ENCODE data around the gene EHMT2. TPM values are rescaled to one million over a fixed set of nuclear protein-coding genes. Genes with fewer than 3 reads are reported as not detected.

EHMT2 gene
- total RNA-seq, 1 donor from 2014 or later: 135 TPM

DNA sequence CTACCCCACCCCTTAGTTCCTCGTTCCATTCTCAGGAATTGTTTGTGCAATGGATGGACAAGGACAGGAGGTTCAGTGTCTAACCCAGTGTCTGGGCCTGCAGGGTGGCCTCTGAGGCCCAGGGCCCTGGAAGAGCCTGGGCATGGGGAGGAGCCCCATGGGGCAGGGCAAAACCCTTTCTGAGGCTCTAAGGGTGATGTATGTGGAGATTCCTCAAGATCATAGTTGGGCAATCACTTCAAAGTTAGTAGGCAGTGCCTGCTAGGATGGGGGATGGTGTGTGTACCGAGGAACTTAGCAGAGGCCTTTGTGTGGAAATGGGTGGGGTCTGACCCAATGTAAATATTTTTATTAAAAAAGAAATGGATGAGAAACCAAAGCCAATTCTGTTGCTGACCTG is 23.3 kb upstream of the EHMT2 start:
- TF ChIP-seq, protein P1, sequence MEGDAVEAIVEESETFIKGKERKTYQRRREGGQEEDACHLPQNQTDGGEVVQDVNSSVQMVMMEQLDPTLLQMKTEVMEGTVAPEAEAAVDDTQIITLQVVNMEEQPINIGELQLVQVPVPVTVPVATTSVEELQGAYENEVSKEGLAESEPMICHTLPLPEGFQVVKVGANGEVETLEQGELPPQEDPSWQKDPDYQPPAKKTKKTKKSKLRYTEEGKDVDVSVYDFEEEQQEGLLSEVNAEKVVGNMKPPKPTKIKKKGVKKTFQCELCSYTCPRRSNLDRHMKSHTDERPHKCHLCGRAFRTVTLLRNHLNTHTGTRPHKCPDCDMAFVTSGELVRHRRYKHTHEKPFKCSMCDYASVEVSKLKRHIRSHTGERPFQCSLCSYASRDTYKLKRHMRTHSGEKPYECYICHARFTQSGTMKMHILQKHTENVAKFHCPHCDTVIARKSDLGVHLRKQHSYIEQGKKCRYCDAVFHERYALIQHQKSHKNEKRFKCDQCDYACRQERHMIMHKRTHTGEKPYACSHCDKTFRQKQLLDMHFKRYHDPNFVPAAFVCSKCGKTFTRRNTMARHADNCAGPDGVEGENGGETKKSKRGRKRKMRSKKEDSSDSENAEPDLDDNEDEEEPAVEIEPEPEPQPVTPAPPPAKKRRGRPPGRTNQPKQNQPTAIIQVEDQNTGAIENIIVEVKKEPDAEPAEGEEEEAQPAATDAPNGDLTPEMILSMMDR (IDR thresholded peaks at IDR 0.05; ENCODE audit: unreplicated experiment): no peak
- no peaks in the 10 kb centered on the region for H3K9me3 Mint-ChIP-seq
- no peak overlapping the region for H3K27ac Mint-ChIP-seq
- no peaks in the 10 kb centered on the region for H3K27me3 Mint-ChIP-seq (ENCODE audit: low read depth)
- no peak overlapping the region for H3K4me3 Mint-ChIP-seq
- peaks cover 6% of the 10 kb centered on the region for H3K4me1 Mint-ChIP-seq
- no peak for DNase-seq (ENCODE audit: low spot score in 2 of 2, unreplicated experiment in 2 of 2)
- H3K36me3 Mint-ChIP-seq: no peaks in the 10 kb centered on the region

DNA sequence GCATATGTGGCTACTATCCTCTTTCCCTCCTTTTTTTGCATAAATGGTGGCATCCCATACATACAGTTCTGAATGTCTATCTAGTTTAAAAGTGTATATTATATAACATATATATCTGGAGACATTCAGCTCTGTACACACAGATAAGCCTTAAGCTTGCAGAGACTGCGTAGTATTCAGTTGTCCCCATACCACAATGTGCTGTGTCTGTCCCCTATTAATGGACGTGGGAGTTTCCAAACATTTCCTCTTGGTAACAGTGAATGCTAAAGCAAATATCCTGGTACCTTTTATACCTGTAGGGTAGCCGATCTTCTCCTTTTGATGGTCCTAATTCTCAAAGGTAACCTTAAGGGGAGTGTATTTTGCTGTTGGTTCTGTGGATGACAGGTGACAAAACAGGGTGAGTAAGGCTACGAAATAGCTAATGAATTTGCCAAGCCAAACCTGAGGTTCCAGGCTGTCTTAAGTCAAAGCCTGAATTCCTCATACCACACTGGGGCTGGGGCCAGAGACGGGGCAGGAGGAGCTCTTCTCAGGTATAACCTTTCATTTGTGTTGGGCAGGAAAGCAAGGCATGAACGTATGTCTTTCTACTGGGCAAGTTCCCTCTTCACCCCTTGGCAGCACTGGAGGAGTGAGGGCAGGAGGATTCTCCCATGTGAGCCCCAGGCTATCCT is 22.3 kb upstream of the EHMT2 start:
- Mint-ChIP-seq H3K4me3 (no peak overlapping the region), H3K4me1 (peaks cover 8% of the 10 kb centered on the region), H3K9me3 (no peaks in the 10 kb centered on the region), H3K27ac (no peak overlapping the region), H3K36me3 (no peaks in the 10 kb centered on the region), H3K27me3 (ENCODE audit: low read depth) (no peaks in the 10 kb centered on the region)
- TF ChIP-seq, protein P1 (IDR thresholded peaks at IDR 0.05; ENCODE audit: unreplicated experiment): no peak
- DNase-seq (ENCODE audit: low spot score in 2 of 2, unreplicated experiment in 2 of 2): no peak

DNA sequence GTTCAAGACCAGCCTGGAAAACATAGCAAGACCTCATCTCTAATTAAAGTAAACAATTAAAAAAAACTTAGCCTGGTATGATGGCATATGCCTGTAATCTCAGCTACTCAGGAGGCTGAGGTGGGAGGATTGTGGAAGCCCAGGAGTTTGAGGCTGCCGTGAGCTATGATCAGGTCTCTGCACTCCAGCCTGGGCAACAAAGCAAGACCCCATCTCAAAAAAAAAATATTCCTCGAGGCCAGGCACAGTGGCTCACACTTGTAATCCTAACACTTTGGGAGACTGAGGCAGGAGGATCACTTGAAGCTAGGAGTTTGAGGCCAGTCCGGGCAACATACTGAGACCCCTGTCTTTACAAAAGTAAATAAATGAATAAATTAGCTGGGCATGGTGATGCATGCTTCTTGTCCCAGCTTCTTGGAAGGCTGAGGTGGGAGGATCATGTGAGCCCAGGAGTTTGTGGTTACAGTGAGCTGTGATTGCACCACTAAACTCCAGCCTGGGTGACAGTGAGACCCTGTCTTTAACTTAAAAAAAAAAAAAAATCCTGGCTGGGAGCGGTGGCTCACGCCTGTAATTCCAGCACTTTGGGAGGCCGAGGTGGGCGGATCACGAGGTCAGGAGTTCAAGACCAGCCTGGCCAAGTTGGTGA is 20.7 kb upstream of the EHMT2 start:
- no peak overlapping the region for H3K4me3 Mint-ChIP-seq
- no peak overlapping the region for H3K27ac Mint-ChIP-seq
- DNase-seq (ENCODE audit: low spot score in 2 of 2, unreplicated experiment in 2 of 2): no peak
- H3K36me3 Mint-ChIP-seq: no peaks in the 10 kb centered on the region
- H3K4me1 Mint-ChIP-seq: peaks cover 8% of the 10 kb centered on the region
- H3K27me3 Mint-ChIP-seq (ENCODE audit: low read depth): no peaks in the 10 kb centered on the region
- H3K9me3 Mint-ChIP-seq: no peaks in the 10 kb centered on the region
- TF ChIP-seq, protein P1 (IDR thresholded peaks at IDR 0.05; ENCODE audit: unreplicated experiment): no peak

DNA sequence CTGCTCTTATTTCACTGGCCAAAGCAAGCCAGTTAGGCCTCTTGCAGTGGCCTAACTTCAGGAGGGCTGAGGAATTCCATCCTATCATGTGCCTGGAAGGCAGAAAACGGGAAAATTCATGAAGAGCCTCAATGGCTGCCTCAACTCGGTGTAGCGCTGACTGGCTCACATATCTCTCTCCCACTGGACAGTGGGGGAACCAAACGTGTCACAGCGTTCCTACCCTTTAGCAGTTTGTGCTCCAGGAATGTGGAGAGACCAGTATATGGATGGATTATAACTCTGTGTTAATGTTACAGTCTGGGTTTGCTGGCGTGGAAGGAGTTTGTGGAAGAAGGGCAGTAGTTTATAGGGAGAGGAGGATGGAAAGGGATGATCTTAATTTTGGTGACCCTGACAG is 18.3 kb upstream of the EHMT2 start:
- no peaks in the 10 kb centered on the region for H3K9me3 Mint-ChIP-seq
- peak overlapping the region; percentile 1 for H3K27ac Mint-ChIP-seq
- TF ChIP-seq, protein P1 (IDR thresholded peaks at IDR 0.05; ENCODE audit: unreplicated experiment): no peak
- peaks cover 8% of the 10 kb centered on the region for H3K4me1 Mint-ChIP-seq
- no peaks in the 10 kb centered on the region for H3K27me3 Mint-ChIP-seq (ENCODE audit: low read depth)
- no peaks in the 10 kb centered on the region for H3K36me3 Mint-ChIP-seq
- no peak for DNase-seq (ENCODE audit: low spot score in 2 of 2, unreplicated experiment in 2 of 2)
- no peak overlapping the region for H3K4me3 Mint-ChIP-seq

DNA sequence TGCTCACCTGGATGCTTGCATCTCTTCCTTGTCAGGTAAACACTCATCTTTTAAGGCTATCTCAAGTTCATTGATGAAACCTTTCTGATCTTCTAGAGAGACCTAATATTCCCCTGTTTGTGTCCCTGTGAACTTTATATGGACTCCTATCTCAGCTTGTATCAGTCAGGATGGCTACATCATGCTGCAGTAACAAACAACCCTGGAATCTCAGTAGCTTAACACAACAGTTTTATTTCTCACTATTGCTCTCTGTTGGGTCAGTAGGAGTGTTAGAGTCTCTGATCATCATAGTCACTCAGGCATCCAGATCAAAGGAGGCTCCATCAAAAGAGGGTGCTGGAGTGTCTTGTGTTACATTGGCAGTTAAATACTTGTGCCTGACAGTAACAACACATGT is 17.9 kb upstream of the EHMT2 start:
- TF ChIP-seq, protein P1 (IDR thresholded peaks at IDR 0.05; ENCODE audit: unreplicated experiment): no peak
- Mint-ChIP-seq H3K4me1 (peaks cover 8% of the 10 kb centered on the region), H3K36me3 (no peaks in the 10 kb centered on the region), H3K9me3 (no peaks in the 10 kb centered on the region), H3K27me3 (ENCODE audit: low read depth) (no peaks in the 10 kb centered on the region), H3K4me3 (no peak overlapping the region), H3K27ac (no peak overlapping the region)
- DNase-seq (ENCODE audit: low spot score in 2 of 2, unreplicated experiment in 2 of 2): no peak
